Endodermal cell (in vitro differentiated cells): ENCODE data around the gene DLG2. TPM values are rescaled to one million over a fixed set of nuclear protein-coding genes. Genes with fewer than 3 reads are reported as not detected.

ENCODE experiments used
- DNase-seq: peaks from one replicate; pipeline ENCODE4 v3.0.0-alpha.2; 2017
- H3K27ac ChIP-seq: 2 replicates; pipeline ENCODE4 v1.5.1; 2013; ENCODE audit warnings: mild to moderate bottlenecking, low read depth, low read length, moderate library complexity
- H3K27me3 ChIP-seq: 2 replicates; pipeline ENCODE4 v1.6.1; 2013; ENCODE audit warnings: mild to moderate bottlenecking, low read length, moderate library complexity; ENCODE audit not compliant: insufficient read depth, control insufficient read depth, poor library complexity, severe bottlenecking
- H3K36me3 ChIP-seq: 2 replicates; pipeline ENCODE4 v1.7.0; 2013; ENCODE audit warnings: mild to moderate bottlenecking, low read length, moderate library complexity; ENCODE audit not compliant: control insufficient read depth, insufficient read depth
- H3K4me1 ChIP-seq: one replicate; pipeline ENCODE4 v1.7.0; 2013; ENCODE audit warnings: low read length; ENCODE audit not compliant: control insufficient read depth, insufficient read depth
- H3K4me3 ChIP-seq: 2 replicates; pipeline ENCODE4 v1.5.1; 2013; ENCODE audit warnings: mild to moderate bottlenecking, low read length, moderate library complexity
- H3K9ac ChIP-seq: 2 replicates; pipeline ENCODE4 v1.6.1; 2013; ENCODE audit warnings: mild to moderate bottlenecking, low read length, moderate library complexity; ENCODE audit not compliant: poor library complexity, severe bottlenecking; ENCODE audit errors: extremely low read depth
- H3K9me3 ChIP-seq: 2 replicates; pipeline ENCODE4 v1.6.1; 2013; ENCODE audit warnings: mild to moderate bottlenecking, low read length, moderate library complexity; ENCODE audit not compliant: control insufficient read depth
- H3K27ac Mint-ChIP-seq: 2 replicates; pipeline ENCODE4 v1.8.0; 2020; ENCODE audit warnings: mixed read lengths
- H3K27me3 Mint-ChIP-seq: 2 replicates; pipeline ENCODE4 v1.8.0; 2021; ENCODE audit warnings: mild to moderate bottlenecking, mixed read lengths; ENCODE audit not compliant: insufficient read depth
- H3K36me3 Mint-ChIP-seq: 2 replicates; pipeline ENCODE4 v1.8.0; 2020; ENCODE audit warnings: low read depth, mixed read lengths
- H3K4me1 Mint-ChIP-seq: 2 replicates; pipeline ENCODE4 v1.8.0; 2020; ENCODE audit warnings: mixed read lengths
- H3K4me3 Mint-ChIP-seq: 2 replicates; pipeline ENCODE4 v1.8.0; 2020; ENCODE audit warnings: mild to moderate bottlenecking, moderate library complexity, mixed read lengths
- H3K9me3 Mint-ChIP-seq: 2 replicates; pipeline ENCODE4 v1.8.0; 2020; ENCODE audit warnings: mild to moderate bottlenecking, mixed read lengths
- CTCF ChIP-seq: fragments of 200-600 bp; sonication (generic); conservative IDR thresholded peaks from 2 replicates; pipeline ENCODE4 v1.5.0; 2021; ENCODE audit warnings: antibody characterized with exemption, mild to moderate bottlenecking
- WGBS, 2 experiments: methylation state at CpG; one replicate each; pipeline versions ENCODE4 v1.1.5 to v1.1.7; 2013; ENCODE audit warnings: missing lambda C conversion rate in 2 of 2, mixed read lengths in 1 of 2; ENCODE audit not compliant: insufficient coverage in 1 of 2, insufficient read length in 1 of 2; 5-methylcytosine and 5-hydroxymethylcytosine counted together
- total RNA-seq, 2 donors: library from RNA; stranded (reverse); fragmentation: NEBNext Ultra II Directional in 1 of 2; extraction: Animal tissue kit (Norgen Biotek cat#: 25700) in 1 of 2; gene quantifications; 2 replicates in 1 of 2; 3 replicates in 1 of 2; pipeline ENCODE4 v1.2.1, GENCODE V29; 2021

Gene DLG2
- total RNA-seq, 2 donors from 2014 or later: 9.6 to 10.6 TPM

GRCh38 chr11:83933008-83933407, 1694.1 kb downstream of the DLG2 start:
- no peak for DNase-seq
- Mint-ChIP-seq H3K36me3 (no peaks in the 10 kb centered on the region), H3K27ac (no peak overlapping the region), H3K4me3 (no peak overlapping the region), H3K4me1 (no peaks in the 10 kb centered on the region), H3K27me3 (no peaks in the 10 kb centered on the region), H3K9me3 (no peaks in the 10 kb centered on the region)
- Histone ChIP-seq H3K27me3 (no peaks in the 10 kb centered on the region), H3K9me3 (no peaks in the 10 kb centered on the region), H3K4me3 (no peak overlapping the region), H3K36me3 (no peaks in the 10 kb centered on the region), H3K27ac (no peak overlapping the region), H3K9ac (no peak overlapping the region), H3K4me1 (no peaks in the 10 kb centered on the region)
- WGBS, 2 experiments: 81 to 87% methylated on average over 3 of the region's 3 CpGs
- no peak for TF ChIP-seq CTCF

- TF ChIP-seq CTCF: no peak
- no peaks in the 10 kb centered on the region for H3K4me1 ChIP-seq
- DNase-seq: no peak
Measured at GRCh38 chr11:83927422-83927821, 1699.7 kb downstream of the DLG2 start.

GRCh38 chr11:83924795-83925542, 1702.2 kb downstream of the DLG2 start:
- H3K4me3 Mint-ChIP-seq: no peak overlapping the region
- H3K27ac Mint-ChIP-seq: no peak overlapping the region
- no peaks in the 10 kb centered on the region for H3K36me3 Mint-ChIP-seq
- Histone ChIP-seq H3K27me3 (no peaks in the 10 kb centered on the region), H3K4me3 (no peak overlapping the region), H3K9me3 (no peaks in the 10 kb centered on the region), H3K36me3 (no peaks in the 10 kb centered on the region), H3K27ac (no peak overlapping the region), H3K9ac (no peak overlapping the region), H3K4me1 (no peaks in the 10 kb centered on the region)
- TF ChIP-seq CTCF: no peak
- no peaks in the 10 kb centered on the region for H3K9me3 Mint-ChIP-seq
- WGBS, 2 experiments: 92 to 93% methylated on average over 3 to 6 of the region's 6 CpGs
- DNase-seq: no peak
- H3K27me3 Mint-ChIP-seq: no peaks in the 10 kb centered on the region
- H3K4me1 Mint-ChIP-seq: peaks cover 6% of the 10 kb centered on the region

More at GRCh38 chr11:83927422-83927821, 1699.7 kb downstream of the DLG2 start:
- Histone ChIP-seq H3K9me3 (no peaks in the 10 kb centered on the region), H3K9ac (no peak overlapping the region), H3K4me3 (no peak overlapping the region), H3K36me3 (no peaks in the 10 kb centered on the region), H3K27me3 (no peaks in the 10 kb centered on the region), H3K27ac (no peak overlapping the region)
- Mint-ChIP-seq H3K36me3 (no peaks in the 10 kb centered on the region), H3K9me3 (no peaks in the 10 kb centered on the region), H3K27me3 (no peaks in the 10 kb centered on the region), H3K4me3 (no peak overlapping the region), H3K27ac (no peak overlapping the region), H3K4me1 (no peaks in the 10 kb centered on the region)
- WGBS, 2 experiments: 88 to 98% methylated on average over 1 of the region's 1 CpG
